GM23338 (cell line): ENCODE measurements around the gene CCNI2. TPM values are rescaled to one million over a fixed set of nuclear protein-coding genes. Genes with fewer than 3 reads are reported as not detected.

ENCODE experiments used
- ATAC-seq: fragments of 200-7000 bp; cut with Tn5 transposase; 3 replicates; pipeline ENCODE4 v1.9.1; 2020
- DNase-seq: peaks from one replicate; pipeline ENCODE4 v3.0.0-alpha.2; 2015; ENCODE audit warnings: low spot score
- H2AFZ ChIP-seq: fragments of 200-600 bp; sonication (generic); 2 replicates; pipeline ENCODE4 v1.8.0; 2016; ENCODE audit warnings: antibody characterized with exemption, mild to moderate bottlenecking, moderate library complexity
- H3F3A ChIP-seq: fragments of 200-600 bp; sonication (generic); replicated peaks from 2 replicates; pipeline ENCODE4 v1.8.0; 2017; ENCODE audit warnings: antibody characterized with exemption, mixed run types, low read depth
- H3K27ac ChIP-seq: fragments of 200-600 bp; sonication (generic); 2 replicates; pipeline ENCODE4 v1.6.1; 2016; ENCODE audit warnings: low read depth
- H3K27me3 ChIP-seq: fragments of 200-600 bp; sonication (generic); 2 replicates; pipeline ENCODE4 v1.8.0; 2016; ENCODE audit warnings: mild to moderate bottlenecking, mixed run types, moderate library complexity; ENCODE audit not compliant: insufficient read depth
- H3K36me3 ChIP-seq: fragments of 200-600 bp; sonication (generic); 2 replicates; pipeline ENCODE4 v1.8.0; 2016; ENCODE audit warnings: mild to moderate bottlenecking; ENCODE audit not compliant: insufficient read depth
- H3K4me1 ChIP-seq: fragments of 200-600 bp; sonication (generic); 2 replicates; pipeline ENCODE4 v1.8.0; 2016; ENCODE audit warnings: mild to moderate bottlenecking, moderate library complexity; ENCODE audit not compliant: insufficient read depth
- H3K4me2 ChIP-seq: fragments of 200-600 bp; sonication (generic); 2 replicates; pipeline ENCODE4 v1.7.1; 2017; ENCODE audit warnings: mixed run types
- H3K4me3 ChIP-seq: fragments of 200-600 bp; sonication (generic); 2 replicates; pipeline ENCODE4 v1.6.1; 2016; ENCODE audit warnings: mixed run types
- H3K79me2 ChIP-seq: fragments of 200-600 bp; sonication (generic); replicated peaks from 2 replicates; pipeline ENCODE4 v1.8.0; 2017; ENCODE audit warnings: mild to moderate bottlenecking; ENCODE audit not compliant: insufficient read depth
- H3K9me2 ChIP-seq: fragments of 200-600 bp; sonication (generic); 2 replicates; pipeline ENCODE4 v1.8.0; 2017; ENCODE audit not compliant: insufficient read depth
- H4K20me1 ChIP-seq: fragments of 200-600 bp; sonication (generic); replicated peaks from 2 replicates; pipeline ENCODE4 v1.8.0; 2017; ENCODE audit warnings: mild to moderate bottlenecking; ENCODE audit not compliant: insufficient read depth
- H3K27ac Mint-ChIP-seq: 2 replicates; pipeline ENCODE4 v1.8.0; 2020; ENCODE audit warnings: inconsistent platforms, mild to moderate bottlenecking, moderate library complexity, mixed read lengths
- H3K27me3 Mint-ChIP-seq: 3 replicates; pipeline ENCODE4 v1.8.0; 2022; ENCODE audit warnings: low read depth, mild to moderate bottlenecking, moderate library complexity, mixed read lengths, inconsistent platforms; ENCODE audit not compliant: insufficient read depth, poor library complexity
- H3K36me3 Mint-ChIP-seq: 3 replicates; pipeline ENCODE4 v1.8.0; 2021; ENCODE audit warnings: low read depth, mild to moderate bottlenecking, inconsistent platforms, moderate library complexity, mixed read lengths
- H3K4me1 Mint-ChIP-seq: 3 replicates; pipeline ENCODE4 v1.8.0; 2020; ENCODE audit warnings: mild to moderate bottlenecking, inconsistent platforms, mixed read lengths
- H3K4me3 Mint-ChIP-seq: 3 replicates; pipeline ENCODE4 v1.8.0; 2021; ENCODE audit warnings: moderate library complexity, mild to moderate bottlenecking, inconsistent platforms, mixed read lengths
- H3K9me3 Mint-ChIP-seq: 3 replicates; pipeline ENCODE4 v1.8.0; 2020; ENCODE audit warnings: moderate library complexity, mild to moderate bottlenecking, inconsistent platforms, mixed read lengths
- CREB1 ChIP-seq: fragments of 250-450 bp; sonication (Bioruptor Pico); IDR thresholded peaks from 2 replicates; pipeline ENCODE4 v1.5.0; 2020; ENCODE audit warnings: low read depth, mild to moderate bottlenecking, moderate library complexity
- EZH2 ChIP-seq: fragments of 200-600 bp; sonication (generic); IDR thresholded peaks from one replicate; pipeline ENCODE4 v1.8.0; 2017; ENCODE audit warnings: antibody characterized with exemption, mild to moderate bottlenecking, low read depth; ENCODE audit not compliant: unreplicated experiment
- EZH2phosphoT487 ChIP-seq: fragments of 200-600 bp; sonication (generic); IDR thresholded peaks from one replicate; pipeline ENCODE4 v1.8.1; 2018; ENCODE audit warnings: antibody characterized with exemption; ENCODE audit not compliant: unreplicated experiment
- JUNB ChIP-seq: IDR thresholded peaks from one replicate; pipeline ENCODE4 v1.6.1; 2016; ENCODE audit warnings: antibody characterized with exemption; ENCODE audit not compliant: unreplicated experiment
- NANOG ChIP-seq: IDR thresholded peaks from 2 replicates; pipeline ENCODE4 v1.6.1; 2016; ENCODE audit warnings: antibody characterized with exemption, borderline replicate concordance
- POLR2AphosphoS5 ChIP-seq: IDR thresholded peaks from 2 replicates; pipeline ENCODE4 v1.6.1; 2016; ENCODE audit warnings: antibody characterized with exemption, low read depth
- STAT1 ChIP-seq: IDR thresholded peaks from one replicate; pipeline ENCODE4 v1.6.1; 2016; ENCODE audit warnings: antibody characterized with exemption; ENCODE audit not compliant: unreplicated experiment
- ZNF114 ChIP-seq: fragments of 250-450 bp; sonication (Bioruptor Pico); IDR thresholded peaks from 2 replicates; pipeline ENCODE4 v1.5.0; 2020; ENCODE audit warnings: mild to moderate bottlenecking, moderate library complexity
- ZNF331 ChIP-seq: fragments of 250-450 bp; sonication (Bioruptor Pico); IDR thresholded peaks from 2 replicates; pipeline ENCODE4 v1.5.0; 2020; ENCODE audit warnings: low read depth, mild to moderate bottlenecking, moderate library complexity
- polyA plus RNA-seq: library from polyadenylated mRNA; unstranded; fragments of >200 nt; fragmentation: Nextera tagmentation; extraction: Ambion mirVana; gene quantifications from 2 replicates; pipeline ENCODE4 v1.2.1, GENCODE V29; 2016
- total RNA-seq: library from RNA; depleted of rRNA; stranded (reverse); fragments of >200 nt; shearing (Covaris generic); gene quantifications from 2 replicates; pipeline ENCODE4 v1.2.3, GENCODE V29; 2014
- TF ChIP-seq, protein P1 (sequence below): IDR thresholded peaks from one replicate; pipeline ENCODE4 v1.6.1; 2018; ENCODE audit warnings: antibody characterized with exemption; ENCODE audit not compliant: unreplicated experiment
- TF ChIP-seq, protein P2 (sequence below): fragments of 250-450 bp; sonication (Bioruptor Pico); IDR thresholded peaks from 2 replicates; pipeline ENCODE4 v1.5.0; 2020; ENCODE audit warnings: mild to moderate bottlenecking, moderate library complexity
- TF ChIP-seq, protein P3 (sequence below): IDR thresholded peaks from 2 replicates; pipeline ENCODE4 v1.6.1; 2016; ENCODE audit warnings: antibody characterized with exemption
- TF ChIP-seq, protein P4 (sequence below), 2 experiments: fragments of 200-600 bp in 1 of 2; sonication (generic) in 1 of 2; conservative IDR thresholded peaks; 2 replicates each; pipeline versions ENCODE4 v1.5.1 to v1.6.1; 2016 to 2017; ENCODE audit warnings: antibody characterized with exemption in 2 of 2, low read depth in 2 of 2, mild to moderate bottlenecking in 2 of 2, moderate library complexity in 1 of 2

The CCNI2 gene
- total and polyA plus RNA-seq, 2 experiments from 2014 or later: 0.55 to 2.5 TPM

DNA sequence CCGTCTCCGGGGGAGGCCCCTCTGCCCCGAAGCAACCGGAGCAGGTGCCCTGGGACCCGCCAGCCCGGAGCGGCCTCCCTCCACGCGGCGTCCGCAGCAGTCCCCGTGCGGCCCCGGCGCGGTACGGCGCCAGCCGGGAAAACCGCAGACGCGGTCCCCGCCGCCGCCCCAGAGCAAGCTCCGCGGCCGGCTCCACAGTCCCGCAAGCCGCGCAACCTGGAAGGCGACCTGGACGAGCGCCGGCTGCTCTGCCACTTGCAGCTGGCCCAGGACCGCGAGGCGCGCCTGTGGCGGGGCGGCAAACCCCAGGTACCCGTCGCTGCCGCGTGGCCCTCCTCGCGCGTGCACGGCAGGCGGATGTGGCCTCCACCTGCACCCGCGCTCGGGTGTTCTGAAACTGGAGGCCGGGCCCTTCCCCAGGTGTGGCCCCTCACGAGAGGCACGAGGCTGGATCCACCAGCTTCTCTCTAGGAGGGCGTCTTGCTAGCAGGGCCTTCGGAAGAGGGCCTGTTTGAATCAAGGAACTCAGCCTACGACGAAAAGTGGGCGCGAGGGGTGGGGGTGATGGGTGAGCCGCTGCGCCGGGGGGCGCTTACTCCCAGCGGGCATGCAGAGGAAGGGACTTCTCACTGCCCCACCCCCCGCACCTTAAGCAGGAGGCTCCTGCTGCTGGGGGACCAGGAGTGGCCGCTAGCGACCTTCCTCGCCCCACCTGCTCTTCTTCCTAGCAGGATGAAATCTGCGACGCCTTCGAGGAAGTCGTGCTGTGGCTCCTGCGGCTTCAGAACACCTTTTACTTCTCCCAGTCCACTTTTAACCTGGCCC, 602 bp downstream of the CCNI2 start:
- no peaks in the 10 kb centered on the region for H3K4me1 Mint-ChIP-seq
- Histone ChIP-seq H3K4me2 (peak overlapping the region; percentile 77), H3K79me2 (no peaks in the 10 kb centered on the region), H3K27me3 (peaks cover 62% of the 10 kb centered on the region), H3K4me1 (no peaks in the 10 kb centered on the region; the same call in 1 of the 2 replicates), H3F3A (no peaks in the 10 kb centered on the region), H4K20me1 (no peaks in the 10 kb centered on the region), H3K9me2 (no peaks in the 10 kb centered on the region), H3K27ac (no peak overlapping the region), H3K36me3 (no peaks in the 10 kb centered on the region), H2AFZ (peak overlapping the region; percentile 95), H3K4me3 (peak overlapping the region; percentile 69)
- ATAC-seq (peak; percentile 74), DNase-seq (peak; percentile 63)
- peak overlapping the region; percentile 55 for H3K4me3 Mint-ChIP-seq
- H3K9me3 Mint-ChIP-seq: no peaks in the 10 kb centered on the region
- H3K36me3 Mint-ChIP-seq: no peaks in the 10 kb centered on the region
- H3K27ac Mint-ChIP-seq: no peak overlapping the region
- TF ChIP-seq CREB1 (CRISPR knock-in tag) (no peak), NANOG (no peak), STAT1 (no peak), POLR2AphosphoS5 (no peak), JUNB (no peak), EZH2phosphoT487 (no peak), EZH2 (peak; percentile 64), ZNF114 (no peak), ZNF331 (CRISPR knock-in tag) (no peak)
- TF ChIP-seq, protein P1, sequence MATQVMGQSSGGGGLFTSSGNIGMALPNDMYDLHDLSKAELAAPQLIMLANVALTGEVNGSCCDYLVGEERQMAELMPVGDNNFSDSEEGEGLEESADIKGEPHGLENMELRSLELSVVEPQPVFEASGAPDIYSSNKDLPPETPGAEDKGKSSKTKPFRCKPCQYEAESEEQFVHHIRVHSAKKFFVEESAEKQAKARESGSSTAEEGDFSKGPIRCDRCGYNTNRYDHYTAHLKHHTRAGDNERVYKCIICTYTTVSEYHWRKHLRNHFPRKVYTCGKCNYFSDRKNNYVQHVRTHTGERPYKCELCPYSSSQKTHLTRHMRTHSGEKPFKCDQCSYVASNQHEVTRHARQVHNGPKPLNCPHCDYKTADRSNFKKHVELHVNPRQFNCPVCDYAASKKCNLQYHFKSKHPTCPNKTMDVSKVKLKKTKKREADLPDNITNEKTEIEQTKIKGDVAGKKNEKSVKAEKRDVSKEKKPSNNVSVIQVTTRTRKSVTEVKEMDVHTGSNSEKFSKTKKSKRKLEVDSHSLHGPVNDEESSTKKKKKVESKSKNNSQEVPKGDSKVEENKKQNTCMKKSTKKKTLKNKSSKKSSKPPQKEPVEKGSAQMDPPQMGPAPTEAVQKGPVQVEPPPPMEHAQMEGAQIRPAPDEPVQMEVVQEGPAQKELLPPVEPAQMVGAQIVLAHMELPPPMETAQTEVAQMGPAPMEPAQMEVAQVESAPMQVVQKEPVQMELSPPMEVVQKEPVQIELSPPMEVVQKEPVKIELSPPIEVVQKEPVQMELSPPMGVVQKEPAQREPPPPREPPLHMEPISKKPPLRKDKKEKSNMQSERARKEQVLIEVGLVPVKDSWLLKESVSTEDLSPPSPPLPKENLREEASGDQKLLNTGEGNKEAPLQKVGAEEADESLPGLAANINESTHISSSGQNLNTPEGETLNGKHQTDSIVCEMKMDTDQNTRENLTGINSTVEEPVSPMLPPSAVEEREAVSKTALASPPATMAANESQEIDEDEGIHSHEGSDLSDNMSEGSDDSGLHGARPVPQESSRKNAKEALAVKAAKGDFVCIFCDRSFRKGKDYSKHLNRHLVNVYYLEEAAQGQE: no peak
- TF ChIP-seq, protein P2, sequence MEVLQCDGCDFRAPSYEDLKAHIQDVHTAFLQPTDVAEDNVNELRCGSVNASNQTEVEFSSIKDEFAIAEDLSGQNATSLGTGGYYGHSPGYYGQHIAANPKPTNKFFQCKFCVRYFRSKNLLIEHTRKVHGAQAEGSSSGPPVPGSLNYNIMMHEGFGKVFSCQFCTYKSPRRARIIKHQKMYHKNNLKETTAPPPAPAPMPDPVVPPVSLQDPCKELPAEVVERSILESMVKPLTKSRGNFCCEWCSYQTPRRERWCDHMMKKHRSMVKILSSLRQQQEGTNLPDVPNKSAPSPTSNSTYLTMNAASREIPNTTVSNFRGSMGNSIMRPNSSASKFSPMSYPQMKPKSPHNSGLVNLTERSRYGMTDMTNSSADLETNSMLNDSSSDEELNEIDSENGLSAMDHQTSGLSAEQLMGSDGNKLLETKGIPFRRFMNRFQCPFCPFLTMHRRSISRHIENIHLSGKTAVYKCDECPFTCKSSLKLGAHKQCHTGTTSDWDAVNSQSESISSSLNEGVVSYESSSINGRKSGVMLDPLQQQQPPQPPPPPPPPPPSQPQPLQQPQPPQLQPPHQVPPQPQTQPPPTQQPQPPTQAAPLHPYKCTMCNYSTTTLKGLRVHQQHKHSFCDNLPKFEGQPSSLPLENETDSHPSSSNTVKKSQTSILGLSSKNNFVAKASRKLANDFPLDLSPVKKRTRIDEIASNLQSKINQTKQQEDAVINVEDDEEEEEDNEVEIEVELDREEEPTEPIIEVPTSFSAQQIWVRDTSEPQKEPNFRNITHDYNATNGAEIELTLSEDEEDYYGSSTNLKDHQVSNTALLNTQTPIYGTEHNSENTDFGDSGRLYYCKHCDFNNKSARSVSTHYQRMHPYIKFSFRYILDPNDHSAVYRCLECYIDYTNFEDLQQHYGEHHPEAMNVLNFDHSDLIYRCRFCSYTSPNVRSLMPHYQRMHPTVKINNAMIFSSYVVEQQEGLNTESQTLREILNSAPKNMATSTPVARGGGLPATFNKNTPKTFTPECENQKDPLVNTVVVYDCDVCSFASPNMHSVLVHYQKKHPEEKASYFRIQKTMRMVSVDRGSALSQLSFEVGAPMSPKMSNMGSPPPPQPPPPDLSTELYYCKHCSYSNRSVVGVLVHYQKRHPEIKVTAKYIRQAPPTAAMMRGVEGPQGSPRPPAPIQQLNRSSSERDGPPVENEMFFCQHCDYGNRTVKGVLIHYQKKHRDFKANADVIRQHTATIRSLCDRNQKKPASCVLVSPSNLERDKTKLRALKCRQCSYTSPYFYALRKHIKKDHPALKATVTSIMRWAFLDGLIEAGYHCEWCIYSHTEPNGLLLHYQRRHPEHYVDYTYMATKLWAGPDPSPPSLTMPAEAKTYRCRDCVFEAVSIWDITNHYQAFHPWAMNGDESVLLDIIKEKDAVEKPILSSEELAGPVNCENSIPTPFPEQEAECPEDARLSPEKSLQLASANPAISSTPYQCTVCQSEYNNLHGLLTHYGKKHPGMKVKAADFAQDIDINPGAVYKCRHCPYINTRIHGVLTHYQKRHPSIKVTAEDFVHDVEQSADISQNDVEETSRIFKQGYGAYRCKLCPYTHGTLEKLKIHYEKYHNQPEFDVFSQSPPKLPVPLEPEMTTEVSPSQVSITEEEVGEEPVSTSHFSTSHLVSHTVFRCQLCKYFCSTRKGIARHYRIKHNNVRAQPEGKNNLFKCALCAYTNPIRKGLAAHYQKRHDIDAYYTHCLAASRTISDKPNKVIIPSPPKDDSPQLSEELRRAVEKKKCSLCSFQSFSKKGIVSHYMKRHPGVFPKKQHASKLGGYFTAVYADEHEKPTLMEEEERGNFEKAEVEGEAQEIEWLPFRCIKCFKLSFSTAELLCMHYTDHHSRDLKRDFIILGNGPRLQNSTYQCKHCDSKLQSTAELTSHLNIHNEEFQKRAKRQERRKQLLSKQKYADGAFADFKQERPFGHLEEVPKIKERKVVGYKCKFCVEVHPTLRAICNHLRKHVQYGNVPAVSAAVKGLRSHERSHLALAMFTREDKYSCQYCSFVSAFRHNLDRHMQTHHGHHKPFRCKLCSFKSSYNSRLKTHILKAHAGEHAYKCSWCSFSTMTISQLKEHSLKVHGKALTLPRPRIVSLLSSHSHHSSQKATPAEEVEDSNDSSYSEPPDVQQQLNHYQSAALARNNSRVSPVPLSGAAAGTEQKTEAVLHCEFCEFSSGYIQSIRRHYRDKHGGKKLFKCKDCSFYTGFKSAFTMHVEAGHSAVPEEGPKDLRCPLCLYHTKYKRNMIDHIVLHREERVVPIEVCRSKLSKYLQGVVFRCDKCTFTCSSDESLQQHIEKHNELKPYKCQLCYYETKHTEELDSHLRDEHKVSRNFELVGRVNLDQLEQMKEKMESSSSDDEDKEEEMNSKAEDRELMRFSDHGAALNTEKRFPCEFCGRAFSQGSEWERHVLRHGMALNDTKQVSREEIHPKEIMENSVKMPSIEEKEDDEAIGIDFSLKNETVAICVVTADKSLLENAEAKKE (CRISPR knock-in tag): no peak
- TF ChIP-seq, protein P3, sequence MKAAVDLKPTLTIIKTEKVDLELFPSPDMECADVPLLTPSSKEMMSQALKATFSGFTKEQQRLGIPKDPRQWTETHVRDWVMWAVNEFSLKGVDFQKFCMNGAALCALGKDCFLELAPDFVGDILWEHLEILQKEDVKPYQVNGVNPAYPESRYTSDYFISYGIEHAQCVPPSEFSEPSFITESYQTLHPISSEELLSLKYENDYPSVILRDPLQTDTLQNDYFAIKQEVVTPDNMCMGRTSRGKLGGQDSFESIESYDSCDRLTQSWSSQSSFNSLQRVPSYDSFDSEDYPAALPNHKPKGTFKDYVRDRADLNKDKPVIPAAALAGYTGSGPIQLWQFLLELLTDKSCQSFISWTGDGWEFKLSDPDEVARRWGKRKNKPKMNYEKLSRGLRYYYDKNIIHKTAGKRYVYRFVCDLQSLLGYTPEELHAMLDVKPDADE: no peak
- TF ChIP-seq, protein P4, sequence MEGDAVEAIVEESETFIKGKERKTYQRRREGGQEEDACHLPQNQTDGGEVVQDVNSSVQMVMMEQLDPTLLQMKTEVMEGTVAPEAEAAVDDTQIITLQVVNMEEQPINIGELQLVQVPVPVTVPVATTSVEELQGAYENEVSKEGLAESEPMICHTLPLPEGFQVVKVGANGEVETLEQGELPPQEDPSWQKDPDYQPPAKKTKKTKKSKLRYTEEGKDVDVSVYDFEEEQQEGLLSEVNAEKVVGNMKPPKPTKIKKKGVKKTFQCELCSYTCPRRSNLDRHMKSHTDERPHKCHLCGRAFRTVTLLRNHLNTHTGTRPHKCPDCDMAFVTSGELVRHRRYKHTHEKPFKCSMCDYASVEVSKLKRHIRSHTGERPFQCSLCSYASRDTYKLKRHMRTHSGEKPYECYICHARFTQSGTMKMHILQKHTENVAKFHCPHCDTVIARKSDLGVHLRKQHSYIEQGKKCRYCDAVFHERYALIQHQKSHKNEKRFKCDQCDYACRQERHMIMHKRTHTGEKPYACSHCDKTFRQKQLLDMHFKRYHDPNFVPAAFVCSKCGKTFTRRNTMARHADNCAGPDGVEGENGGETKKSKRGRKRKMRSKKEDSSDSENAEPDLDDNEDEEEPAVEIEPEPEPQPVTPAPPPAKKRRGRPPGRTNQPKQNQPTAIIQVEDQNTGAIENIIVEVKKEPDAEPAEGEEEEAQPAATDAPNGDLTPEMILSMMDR (conservative IDR thresholded peaks at IDR 0.05; ENCODE audit: low read depth in 2 of 2): peak in 1 of 2 experiments; percentile 24; a peak in 2 of 4 replicates
- peaks cover 33% of the 10 kb centered on the region for H3K27me3 Mint-ChIP-seq
